Spleen (tissue), 11 donors: ENCODE measurements around the gene IGF1R. TPM values are rescaled to one million over a fixed set of nuclear protein-coding genes. Genes with fewer than 3 reads are reported as not detected.

Experiments
- DNase-seq: peaks from one replicate; pipeline ENCODE4 v3.0.0-alpha.2; 2020
- H3K27ac ChIP-seq, 8 donors: fragments of 200-600 bp; sonication (generic) in 7 of 8; 1 replicate in 4 of 8; 2 replicates in 4 of 8; pipeline versions ENCODE4 v1.5.0 to v1.8.0; 2016 to 2021; ENCODE audit warnings: inconsistent platforms in 4 of 8, mild to moderate bottlenecking in 4 of 8, moderate library complexity in 1 of 8
- H3K27me3 ChIP-seq, 7 donors: fragments of 200-600 bp; sonication (generic) in 6 of 7; replicated peaks in 1 of 7; 1 replicate in 4 of 7; 2 replicates in 3 of 7; pipeline versions ENCODE4 v1.5.0 to v1.8.0; 2016 to 2021; ENCODE audit warnings: inconsistent platforms in 3 of 7, mild to moderate bottlenecking in 1 of 7
- H3K36me3 ChIP-seq, 6 donors: fragments of 200-600 bp; sonication (generic) in 5 of 6; 1 replicate in 4 of 6; 2 replicates in 2 of 6; pipeline versions ENCODE4 v1.5.0 to v1.8.0; 2016 to 2021; ENCODE audit warnings: inconsistent platforms in 2 of 6
- H3K4me1 ChIP-seq, 6 donors: fragments of 200-600 bp; sonication (generic) in 5 of 6; 1 replicate in 3 of 6; 2 replicates in 3 of 6; pipeline versions ENCODE4 v1.5.0 to v1.8.0; 2016 to 2021; ENCODE audit warnings: inconsistent platforms in 3 of 6
- H3K4me3 ChIP-seq, 8 donors: fragments of 200-600 bp; sonication (generic) in 7 of 8; 1 replicate in 4 of 8; 2 replicates in 4 of 8; pipeline versions ENCODE4 v1.5.0 to v1.8.0; 2016 to 2021; ENCODE audit warnings: inconsistent platforms in 4 of 8, mild to moderate bottlenecking in 4 of 8, moderate library complexity in 2 of 8
- H3K9me3 ChIP-seq, 8 donors: fragments of 200-600 bp; sonication (generic) in 7 of 8; 1 replicate in 4 of 8; 2 replicates in 4 of 8; pipeline versions ENCODE4 v1.5.0 to v1.8.0; 2016 to 2021; ENCODE audit warnings: inconsistent platforms in 4 of 8
- POLR2A ChIP-seq, 3 donors: fragments of 450-650 bp; IDR thresholded peaks; one replicate each; pipeline ENCODE4 v1.5.1; 2017; ENCODE audit warnings: antibody characterized with exemption in 3 of 3, mild to moderate bottlenecking in 1 of 3
- POLR2AphosphoS5 ChIP-seq, 3 donors: sonication (generic); formaldehyde crosslinking; IDR thresholded peaks; one replicate each; pipeline ENCODE4 v1.5.1; 2017; ENCODE audit warnings: antibody characterized with exemption in 3 of 3
- WGBS, 5 donors: extraction: QIAGEN DNeasy Blood & Tissue Kit in 3 of 5; methylation state at CpG; one replicate each; pipeline versions ENCODE4 v1.1.5 to v1.1.7; 2013 to 2018; 5-methylcytosine and 5-hydroxymethylcytosine counted together
- intact Hi-C: fragments of 100-400 bp; cut with DNase I; formaldehyde crosslinking; loops from one replicate; pipeline ENCODE4 v1.15.0; 2023; ENCODE audit warnings: low total_unique reads
- polyA plus RNA-seq, 3 donors: library from polyadenylated mRNA; stranded (reverse); fragments of 200-250 nt; gene quantifications; one replicate each; pipeline ENCODE4 v1.2.1, GENCODE V29; 2013
- total RNA-seq, 7 donors: library from RNA; depleted of rRNA in 3 of 7; stranded (reverse); fragments of >200 nt in 3 of 7; fragmentation: NEBNext Ultra II Directional in 4 of 7; extraction: Animal tissue kit (Norgen Biotek cat#: 25700) in 4 of 7; gene quantifications; one replicate each; pipeline versions ENCODE4 v1.1.0 to v1.2.1, GENCODE V29; 2016 to 2021
- TF ChIP-seq, protein P1 (sequence below), 11 experiments: fragments of 200-600 bp in 7 of 11; fragments of 450-650 bp in 4 of 11; sonication (generic) in 4 of 11; IDR thresholded peaks in 8 of 11; conservative IDR thresholded peaks in 3 of 11; 1 replicate in 7 of 11; 2 replicates in 4 of 11; pipeline versions ENCODE4 v1.4.0 to v1.8.0; 2016 to 2021; ENCODE audit warnings: antibody characterized with exemption in 11 of 11, inconsistent platforms in 4 of 11, mild to moderate bottlenecking in 1 of 11
- donor health status: healthy with polysubstance abuse.
- donor health status: DM: no; HTN: no; CAD: no; lungs with moderate emphysema.
- donor health status: DM: no; HTN: no; CAD: no.
- donor health status: Bipolar disorder and iron deficiency.
- donor health status: healthy.
- donor health status: DM: no; HTN: no; CAD: no.
- donor health status: DM: yes; HTN: yes; CAD: no.

Gene IGF1R
- total and polyA plus RNA-seq, 10 donors: 1.1 to 104 (median 53.1) TPM

DNA sequence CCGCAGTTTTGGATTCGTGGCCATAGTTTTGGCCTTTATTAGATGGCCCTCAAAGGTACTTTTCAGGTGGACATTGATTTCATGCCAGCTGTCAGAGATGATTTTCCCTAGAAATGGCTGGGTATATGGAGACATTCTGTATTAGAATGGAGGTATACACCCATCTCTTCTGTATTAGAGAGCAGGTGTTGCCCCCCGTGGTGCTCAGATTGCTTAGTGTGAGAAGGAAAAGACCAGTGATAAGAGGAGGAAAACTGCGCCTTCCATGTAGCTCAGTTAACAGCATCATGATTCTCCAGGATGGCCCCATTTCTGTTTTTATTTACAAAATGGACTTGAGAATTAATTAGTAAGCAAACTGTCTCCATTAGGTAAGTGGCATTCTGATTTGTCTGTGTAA, 145.9 kb downstream of the IGF1R start:
- WGBS, 5 donors: 89 to 94% (median 93%) methylated on average over 4 of the region's 4 CpGs
- H3K4me1 ChIP-seq: peaks cover 0 to 89% (median 17%) of the 10 kb centered on the region in 6 donors
- intact Hi-C loops: no loop called here

DNA sequence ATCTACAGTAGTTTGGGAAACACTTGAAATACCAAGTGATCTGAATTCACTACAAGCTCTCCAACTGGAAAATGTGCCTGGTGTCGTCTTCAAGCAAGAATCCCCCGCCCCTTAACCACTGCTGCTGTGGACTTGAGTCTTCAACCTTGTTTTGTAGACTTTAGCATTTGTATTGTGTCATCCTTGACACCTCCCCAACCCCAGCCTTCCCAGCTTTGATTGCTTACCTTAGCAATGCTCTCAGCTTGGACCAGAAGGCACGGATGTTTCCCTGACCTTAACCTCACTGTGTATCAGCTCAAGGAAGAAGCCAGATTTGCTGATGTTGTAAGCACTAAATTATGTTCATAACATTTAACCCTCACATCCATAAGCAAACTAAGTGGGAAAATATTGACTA, 146.4 kb downstream of the IGF1R start:
- peaks cover 0 to 89% (median 21%) of the 10 kb centered on the region in 6 donors for H3K4me1 ChIP-seq
- intact Hi-C loops: no loop called here

More for the DNA sequence above, 145.9 kb downstream of the IGF1R start:
- H3K27ac ChIP-seq: peak overlapping the region in 2 of 8 donors; percentile 23 to 40
- H3K9me3 ChIP-seq: no peaks in the 10 kb centered on the region
- no peaks in the 10 kb centered on the region for H3K27me3 ChIP-seq
- H3K36me3 ChIP-seq: no peaks in the 10 kb centered on the region
- TF ChIP-seq POLR2A (IDR thresholded peaks at IDR 0.05): no peak
- TF ChIP-seq, protein P1, sequence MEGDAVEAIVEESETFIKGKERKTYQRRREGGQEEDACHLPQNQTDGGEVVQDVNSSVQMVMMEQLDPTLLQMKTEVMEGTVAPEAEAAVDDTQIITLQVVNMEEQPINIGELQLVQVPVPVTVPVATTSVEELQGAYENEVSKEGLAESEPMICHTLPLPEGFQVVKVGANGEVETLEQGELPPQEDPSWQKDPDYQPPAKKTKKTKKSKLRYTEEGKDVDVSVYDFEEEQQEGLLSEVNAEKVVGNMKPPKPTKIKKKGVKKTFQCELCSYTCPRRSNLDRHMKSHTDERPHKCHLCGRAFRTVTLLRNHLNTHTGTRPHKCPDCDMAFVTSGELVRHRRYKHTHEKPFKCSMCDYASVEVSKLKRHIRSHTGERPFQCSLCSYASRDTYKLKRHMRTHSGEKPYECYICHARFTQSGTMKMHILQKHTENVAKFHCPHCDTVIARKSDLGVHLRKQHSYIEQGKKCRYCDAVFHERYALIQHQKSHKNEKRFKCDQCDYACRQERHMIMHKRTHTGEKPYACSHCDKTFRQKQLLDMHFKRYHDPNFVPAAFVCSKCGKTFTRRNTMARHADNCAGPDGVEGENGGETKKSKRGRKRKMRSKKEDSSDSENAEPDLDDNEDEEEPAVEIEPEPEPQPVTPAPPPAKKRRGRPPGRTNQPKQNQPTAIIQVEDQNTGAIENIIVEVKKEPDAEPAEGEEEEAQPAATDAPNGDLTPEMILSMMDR (IDR thresholded peaks at IDR 0.05 in 8 of 11, conservative IDR thresholded peaks at IDR 0.05 in 3 of 11): no peak
- no peak for TF ChIP-seq POLR2AphosphoS5 (IDR thresholded peaks at IDR 0.05)
- no peak for DNase-seq
- H3K4me3 ChIP-seq: no peak overlapping the region

DNA sequence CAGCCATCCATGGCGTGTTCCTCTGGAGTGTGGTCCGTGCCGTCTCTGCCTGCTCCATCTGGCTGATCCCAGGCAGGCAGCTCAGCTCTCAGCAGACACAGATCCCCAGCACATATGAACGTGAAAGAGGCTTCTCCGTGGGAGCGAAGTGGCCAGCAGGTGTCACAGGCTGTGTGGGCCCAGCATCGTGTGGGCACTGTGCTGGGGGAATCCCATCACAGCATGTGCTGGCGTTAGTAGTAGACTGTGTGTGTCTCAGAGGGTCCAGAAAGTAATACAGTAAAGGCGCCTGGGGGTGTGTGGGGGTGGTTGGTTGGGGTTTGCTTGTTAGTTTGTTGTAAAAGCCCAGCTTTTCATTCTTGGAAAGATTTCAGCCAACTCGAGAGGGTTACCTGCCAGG, 147.6 kb downstream of the IGF1R start:
- H3K36me3 ChIP-seq: no peaks in the 10 kb centered on the region
- 83 to 94% (median 86%) methylated on average over 10 of the region's 10 CpGs for WGBS, 5 donors
- no peak overlapping the region for H3K4me3 ChIP-seq
- H3K9me3 ChIP-seq: no peaks in the 10 kb centered on the region
- TF ChIP-seq POLR2A (IDR thresholded peaks at IDR 0.05) (no peak), POLR2AphosphoS5 (IDR thresholded peaks at IDR 0.05) (no peak)
- TF ChIP-seq, protein P1 (IDR thresholded peaks at IDR 0.05 in 8 of 11, conservative IDR thresholded peaks at IDR 0.05 in 3 of 11): no peak
- DNase-seq: no peak
- no peaks in the 10 kb centered on the region for H3K27me3 ChIP-seq
- peaks cover 4 to 90% (median 32%) of the 10 kb centered on the region in 6 donors for H3K4me1 ChIP-seq
- intact Hi-C loops: no loop called here
- H3K27ac ChIP-seq: no peak overlapping the region

More for the DNA sequence above, 146.4 kb downstream of the IGF1R start:
- Histone ChIP-seq H3K27ac (peak overlapping the region in 2 of 8 donors; percentile 23 to 40), H3K4me3 (no peak overlapping the region), H3K27me3 (no peaks in the 10 kb centered on the region), H3K9me3 (no peaks in the 10 kb centered on the region), H3K36me3 (no peaks in the 10 kb centered on the region)
- DNase-seq: no peak
- TF ChIP-seq POLR2AphosphoS5 (IDR thresholded peaks at IDR 0.05): no peak
- TF ChIP-seq, protein P1 (IDR thresholded peaks at IDR 0.05 in 8 of 11, conservative IDR thresholded peaks at IDR 0.05 in 3 of 11): no peak
- TF ChIP-seq POLR2A (IDR thresholded peaks at IDR 0.05): no peak
- WGBS, 5 donors: 58 to 76% (median 70%) methylated on average over 3 of the region's 3 CpGs

DNA sequence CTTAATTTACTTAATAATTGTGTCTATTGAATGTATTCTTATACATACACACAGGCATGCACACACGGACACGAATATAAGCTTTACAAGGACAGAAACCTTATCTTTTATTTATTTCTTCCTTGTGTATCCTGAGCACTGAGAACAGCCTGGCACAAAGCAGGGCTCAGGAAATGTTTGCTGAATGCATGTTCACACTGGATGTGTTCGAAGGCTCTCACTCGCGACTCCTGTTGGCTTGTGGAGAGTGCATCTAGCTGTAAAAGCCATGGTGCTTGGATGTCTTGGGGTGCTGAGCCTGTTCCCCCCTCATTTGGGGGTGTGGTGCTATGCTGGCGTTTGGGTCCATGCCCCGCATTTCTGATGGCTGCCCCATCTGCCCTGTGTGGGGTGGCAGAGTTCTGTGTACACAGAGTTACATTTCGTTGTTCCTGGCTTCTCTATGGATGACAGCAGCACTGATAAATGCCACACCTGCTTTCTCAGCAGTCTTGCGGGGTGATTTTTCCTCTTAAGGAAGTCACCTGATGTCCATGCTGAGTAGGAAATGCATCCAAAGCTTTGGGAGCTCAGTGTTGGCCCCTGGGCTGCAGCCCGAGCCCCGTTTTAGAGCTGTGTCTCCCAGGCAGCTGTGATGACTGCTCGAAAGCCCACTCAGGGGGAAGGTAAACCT, 148.5 kb downstream of the IGF1R start:
- WGBS, 5 donors: 69 to 85% (median 80%) methylated on average over 9 to 12 of the region's 12 CpGs
- intact Hi-C loops: no loop called here
- no peak overlapping the region for H3K4me3 ChIP-seq
- H3K27me3 ChIP-seq: no peaks in the 10 kb centered on the region
- no peaks in the 10 kb centered on the region for H3K9me3 ChIP-seq
- H3K4me1 ChIP-seq: peaks cover 12 to 90% (median 36%) of the 10 kb centered on the region in 6 donors
- no peak for DNase-seq
- peak in 1 of 3 donors; percentile 8 for TF ChIP-seq POLR2AphosphoS5 (IDR thresholded peaks at IDR 0.05)
- no peak for TF ChIP-seq POLR2A (IDR thresholded peaks at IDR 0.05)
- TF ChIP-seq, protein P1 (IDR thresholded peaks at IDR 0.05 in 8 of 11, conservative IDR thresholded peaks at IDR 0.05 in 3 of 11): no peak
- no peaks in the 10 kb centered on the region for H3K36me3 ChIP-seq
- no peak overlapping the region for H3K27ac ChIP-seq
